HK-2 (cell line): ENCODE data around the gene ZNF764.
A peak's percentile ranks its signal among the peaks of the same experiment; 100 is the strongest.
"Not testable (repeated sequence)": the region's sequence is repeated elsewhere in the genome, so short reads cannot be mapped to it uniquely, and the experiment has no call there.

ENCODE experiments used
- DNase-seq: peaks from one replicate; pipeline ENCODE4 v3.0.0-alpha.2; 2018; ENCODE audit not compliant: unreplicated experiment

ZNF764 gene

DNA sequence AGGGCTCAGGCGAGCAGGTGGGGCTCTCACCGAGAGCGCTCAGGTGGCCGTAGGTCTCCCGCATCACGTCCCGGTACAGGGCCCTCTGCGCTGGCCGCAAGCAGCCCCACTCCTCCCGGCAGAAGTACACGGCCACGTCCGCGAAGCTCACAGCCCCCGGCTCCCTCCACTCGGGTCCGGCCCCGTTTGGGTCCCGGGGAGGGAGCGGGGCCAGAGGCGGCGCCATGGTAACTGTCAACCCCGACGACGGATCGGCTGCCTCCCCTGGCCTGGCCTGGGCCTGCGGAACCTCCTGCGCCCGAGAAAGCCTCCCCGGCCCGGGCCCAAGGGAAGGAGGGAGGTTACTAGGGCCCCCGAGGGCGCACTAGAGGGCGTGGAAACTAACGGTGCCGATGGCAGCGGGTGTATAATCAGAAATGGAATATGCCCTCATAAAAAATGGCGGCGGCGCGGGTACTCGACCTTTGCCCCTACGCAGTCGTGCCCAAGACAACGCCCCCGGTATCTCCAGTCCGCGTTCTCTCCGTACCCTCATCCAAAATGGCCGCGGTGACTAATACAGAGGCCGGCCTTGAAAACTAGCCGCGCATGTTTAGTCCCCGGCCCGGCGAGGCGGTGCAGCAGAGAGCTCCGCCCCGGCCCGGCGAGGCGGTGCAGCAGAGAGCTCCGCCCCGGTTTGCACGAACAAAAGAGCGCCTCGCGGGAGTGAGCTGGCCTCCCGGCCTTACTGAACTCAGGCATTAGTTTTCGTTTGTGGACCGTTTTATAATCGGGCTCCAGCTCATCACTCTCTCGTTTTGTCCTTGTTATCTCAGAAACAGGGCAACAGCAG lies at the start of gene ZNF764:
ZNF764 (minus strand) TSS at position 418 of the 832 bp plus-strand sequence; CDS start at position 226, 192 bp downstream.
- peak; percentile 93 for DNase-seq

DNA sequence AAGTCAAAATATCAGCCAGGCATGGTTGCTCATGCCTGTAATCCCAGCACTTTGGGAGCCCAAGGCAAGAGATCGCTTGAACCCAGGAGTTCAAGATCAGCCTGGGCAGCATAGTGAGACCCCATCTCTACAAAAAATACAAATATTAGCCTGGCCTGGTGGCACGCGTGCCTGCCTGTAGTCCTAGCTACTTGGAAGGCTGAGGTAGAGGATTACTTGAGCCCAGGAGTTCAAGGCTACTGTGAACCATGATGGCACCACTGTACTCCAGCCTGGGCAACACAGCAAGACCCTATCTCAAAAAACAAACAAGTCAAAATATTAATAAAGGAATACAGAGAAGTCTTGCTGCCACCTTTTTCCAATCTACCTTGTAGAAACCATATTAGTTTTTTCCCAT lies 47.8 kb upstream of the ZNF764 start:
- DNase-seq: no peak

DNA sequence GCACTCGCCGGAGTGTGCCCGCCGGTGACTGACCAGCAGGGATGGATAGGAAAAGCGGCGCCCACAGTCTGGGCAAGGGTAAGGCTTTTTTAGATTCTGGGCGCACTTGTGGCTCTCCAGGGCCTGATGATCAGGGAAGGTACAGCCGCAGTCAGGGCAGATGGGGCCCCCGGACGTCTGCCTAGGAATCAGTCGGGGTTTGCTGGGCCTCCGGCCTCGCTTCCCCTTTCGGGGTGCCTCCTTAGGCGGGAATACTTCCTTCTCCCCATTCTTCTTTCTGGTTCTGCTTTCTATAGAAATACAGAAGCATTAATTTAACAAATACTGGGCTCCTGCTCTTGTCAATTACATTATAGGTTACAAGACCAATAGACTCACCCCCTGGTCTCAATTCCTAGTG lies 47.0 kb upstream of the ZNF764 start:
- DNase-seq: no peak

DNA sequence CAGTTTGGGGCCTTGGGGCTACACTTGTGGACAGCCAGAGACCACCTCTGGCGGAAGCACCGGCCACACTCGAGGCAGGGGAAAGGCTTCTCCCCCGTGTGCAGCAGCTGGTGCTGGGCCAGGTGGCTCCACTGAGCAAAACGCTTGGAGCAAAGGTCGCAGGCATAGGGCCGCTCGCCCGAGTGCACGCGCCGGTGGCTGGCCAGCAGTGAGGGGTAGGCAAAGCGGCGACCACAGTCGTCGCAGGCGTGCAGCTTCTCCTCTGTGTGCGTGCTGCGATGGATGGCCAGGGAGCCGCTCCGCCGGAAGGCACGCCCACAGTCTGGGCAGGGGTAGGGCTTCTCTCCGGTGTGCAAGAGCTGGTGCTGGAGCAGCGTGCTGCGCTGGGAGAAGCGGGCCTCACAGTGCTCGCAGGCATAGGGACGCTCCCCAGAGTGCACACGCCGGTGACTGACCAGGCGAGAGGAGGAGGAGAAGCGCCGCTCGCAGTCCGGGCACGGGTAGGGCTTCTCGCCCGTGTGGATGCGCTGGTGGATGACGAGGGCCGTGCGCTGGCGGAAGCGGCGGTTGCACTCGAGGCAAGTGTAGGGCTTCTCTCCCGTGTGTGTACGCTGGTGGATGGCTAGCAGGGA lies 46.3 kb upstream of the ZNF764 start:
- DNase-seq: no peak

DNA sequence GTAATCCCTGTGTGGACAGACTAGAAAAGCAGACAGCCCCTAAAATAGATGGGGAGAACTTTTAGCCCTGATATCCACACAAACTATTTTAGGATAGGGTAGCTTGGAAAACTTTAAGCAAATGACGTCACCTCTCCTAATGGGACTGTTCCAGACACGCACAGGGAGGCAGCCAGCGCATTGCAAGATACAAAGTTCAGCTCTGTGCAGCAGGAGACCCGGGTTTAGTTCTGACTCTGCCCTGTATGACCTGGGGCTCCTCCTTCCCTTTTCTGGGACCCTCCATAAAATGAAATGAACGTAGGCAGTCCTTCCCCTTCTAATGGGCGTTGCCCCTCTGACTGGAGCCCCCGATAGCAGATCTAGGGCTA lies 45.8 kb upstream of the ZNF764 start:
- no peak for DNase-seq

DNA sequence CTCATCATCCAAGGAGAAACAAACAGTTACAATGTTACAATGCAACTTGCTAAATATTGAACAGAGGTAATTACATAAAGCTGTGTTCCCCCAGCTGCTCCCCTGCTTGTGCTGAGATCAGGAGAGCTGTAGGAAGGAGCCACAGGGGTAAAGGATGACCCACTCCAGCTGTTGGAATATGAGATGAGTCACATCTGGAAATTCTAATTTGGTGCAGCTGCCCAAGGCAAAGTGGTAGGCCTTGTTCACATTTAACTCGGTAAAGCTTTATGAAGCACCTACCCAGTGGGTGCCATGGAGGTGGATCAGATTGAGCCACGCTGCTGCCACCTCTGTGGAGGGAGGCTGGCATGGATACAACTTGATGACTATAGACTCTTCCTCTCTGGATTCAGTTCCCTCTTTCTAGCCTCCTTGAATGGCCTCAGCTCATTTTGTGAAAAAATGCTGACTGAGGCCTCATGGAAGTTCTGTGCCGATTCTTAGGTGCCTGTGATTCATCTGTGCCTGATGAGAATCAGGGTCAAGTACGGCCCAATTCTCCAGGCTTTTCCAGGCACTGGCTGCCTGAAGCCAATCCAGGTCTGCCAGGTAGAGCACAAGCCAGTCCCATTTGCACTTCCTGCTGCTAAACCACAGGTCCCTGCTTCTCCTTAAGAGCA lies 44.6 kb upstream of the ZNF764 start:
- DNase-seq: no peak

DNA sequence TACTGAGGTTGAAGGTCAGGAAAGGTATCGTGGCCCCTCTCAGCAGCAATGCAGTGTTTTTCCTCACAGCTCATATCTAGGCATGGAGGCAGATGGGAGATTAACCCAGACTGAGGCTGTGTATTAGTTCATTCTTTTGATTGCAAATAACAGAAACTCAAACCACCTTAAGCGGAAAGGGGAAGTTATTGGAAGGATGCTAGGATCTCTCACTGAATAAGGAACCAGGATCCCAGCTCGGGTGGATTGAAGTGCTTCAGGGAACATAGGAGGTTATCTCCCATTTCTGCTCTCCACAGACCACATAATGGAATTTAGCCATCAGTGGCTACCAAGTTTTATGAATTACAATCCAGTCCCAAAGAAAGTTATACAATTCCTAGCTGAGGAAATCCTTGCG lies 43.8 kb upstream of the ZNF764 start:
- no peak for DNase-seq

DNA sequence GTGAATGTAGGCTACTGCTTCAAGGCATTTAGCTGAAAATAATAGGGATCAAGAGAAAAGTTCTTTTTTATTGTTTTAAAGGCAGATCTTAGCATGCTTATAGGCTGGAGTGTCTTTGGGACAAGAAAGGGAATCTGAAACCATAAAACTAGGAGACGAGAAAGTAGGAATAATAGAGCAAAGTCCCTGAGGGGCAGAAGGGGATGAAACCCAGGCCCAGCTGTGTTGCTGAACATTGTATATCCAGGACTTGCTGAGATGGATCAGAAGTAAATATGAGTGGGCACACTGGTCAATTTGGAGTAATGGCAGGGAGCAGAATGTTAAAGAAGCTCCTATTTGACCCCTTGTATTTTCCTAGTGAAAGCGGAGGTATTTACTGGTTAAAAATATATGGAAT lies 42.8 kb upstream of the ZNF764 start:
- no peak for DNase-seq

DNA sequence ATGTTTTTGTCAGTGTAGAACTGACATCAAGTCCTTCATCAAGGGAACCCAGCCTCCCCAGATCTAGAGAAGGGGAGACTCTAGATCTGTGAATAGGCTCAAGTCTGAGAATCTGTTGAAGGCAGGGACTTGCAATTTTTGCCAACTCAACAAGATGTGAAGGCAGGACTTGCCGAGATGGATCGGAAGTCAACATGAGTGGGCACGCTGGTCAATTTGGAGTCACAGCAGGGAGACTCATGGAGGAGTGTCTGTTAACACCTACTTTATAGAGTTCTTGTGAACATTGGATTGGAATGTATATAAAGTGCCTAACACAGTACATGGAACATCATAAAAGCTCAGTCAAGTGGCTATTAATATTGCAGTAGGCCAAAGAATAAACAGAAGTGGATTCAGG lies 42.0 kb upstream of the ZNF764 start:
- DNase-seq: no peak

DNA sequence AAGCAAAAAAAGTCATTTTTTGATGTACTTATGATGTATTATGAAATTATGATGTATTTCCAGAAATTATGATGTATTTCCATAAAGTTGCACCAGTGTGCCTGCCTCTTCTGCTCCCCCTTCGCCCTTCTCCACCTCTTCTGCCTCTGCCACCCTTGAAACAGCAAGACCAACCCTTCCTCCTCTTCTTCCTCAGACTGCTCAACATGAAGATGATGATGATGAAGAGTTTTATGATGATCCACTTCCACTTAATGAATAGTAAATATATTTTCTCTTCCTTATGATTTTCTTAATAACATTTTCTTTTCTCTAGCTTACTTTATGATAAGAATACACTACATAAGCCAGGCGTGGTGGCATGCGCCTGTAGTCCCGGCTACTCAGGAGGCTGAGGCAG lies 34.7 kb upstream of the ZNF764 start:
- no peak for DNase-seq

DNA sequence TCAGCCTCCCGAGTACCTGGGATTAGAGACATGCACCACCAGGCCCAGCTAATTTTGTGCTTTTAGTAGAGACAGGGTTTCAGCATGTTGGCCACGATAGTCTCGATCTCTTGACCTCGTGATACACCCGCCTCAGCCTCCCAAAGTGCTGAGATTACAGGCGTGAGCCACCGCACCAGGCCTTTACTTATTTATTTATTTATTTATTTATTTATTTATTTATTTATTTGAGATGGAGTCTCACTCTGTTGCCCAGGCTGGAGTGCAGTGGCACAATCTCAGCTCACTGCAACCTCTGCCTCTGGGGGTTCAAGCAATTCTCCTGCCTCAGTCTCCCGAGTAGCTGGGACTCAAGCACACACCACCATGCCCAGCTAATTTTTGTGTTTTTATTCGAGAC lies 32.7 kb upstream of the ZNF764 start:
- not testable (repeated sequence) for DNase-seq

DNA sequence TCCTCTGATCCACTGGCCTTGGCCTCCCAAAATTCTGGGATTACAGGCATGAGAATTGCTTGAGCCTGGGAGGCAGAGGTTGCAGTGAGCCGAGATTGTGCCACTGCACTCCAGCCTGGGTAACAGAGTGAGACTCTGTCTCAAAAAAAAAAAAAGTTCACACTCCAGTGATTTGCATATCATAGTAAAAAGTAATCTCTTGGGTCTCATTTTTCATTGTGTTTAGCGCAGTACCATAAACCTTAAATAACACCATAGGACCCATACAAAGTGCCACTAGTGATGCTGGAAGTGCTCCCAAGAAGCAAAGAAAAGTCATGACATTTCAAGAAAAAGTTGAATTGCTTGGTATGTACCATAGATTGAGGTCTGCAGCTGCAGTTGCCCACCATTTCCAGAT lies 31.4 kb upstream of the ZNF764 start:
- DNase-seq: not testable (repeated sequence)

DNA sequence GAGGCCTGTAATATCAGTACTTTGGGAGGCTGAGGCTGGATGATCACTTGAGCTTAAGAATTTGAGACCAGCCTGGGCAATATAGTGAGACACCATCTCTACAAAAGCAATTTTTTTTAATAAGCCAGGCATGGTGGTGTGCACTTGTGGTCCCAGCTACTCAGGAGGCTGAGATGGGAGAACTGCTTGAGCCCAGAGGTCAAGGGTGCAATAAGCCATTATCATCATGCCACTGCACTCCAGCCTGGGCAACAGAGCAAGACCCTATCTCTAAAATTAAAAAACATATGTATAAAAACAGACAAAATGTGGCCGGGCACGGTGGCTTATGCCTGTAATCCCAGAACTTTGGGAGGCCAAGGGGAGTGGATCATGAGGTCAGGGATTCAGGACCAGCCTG lies 30.5 kb upstream of the ZNF764 start:
- DNase-seq: no peak

DNA sequence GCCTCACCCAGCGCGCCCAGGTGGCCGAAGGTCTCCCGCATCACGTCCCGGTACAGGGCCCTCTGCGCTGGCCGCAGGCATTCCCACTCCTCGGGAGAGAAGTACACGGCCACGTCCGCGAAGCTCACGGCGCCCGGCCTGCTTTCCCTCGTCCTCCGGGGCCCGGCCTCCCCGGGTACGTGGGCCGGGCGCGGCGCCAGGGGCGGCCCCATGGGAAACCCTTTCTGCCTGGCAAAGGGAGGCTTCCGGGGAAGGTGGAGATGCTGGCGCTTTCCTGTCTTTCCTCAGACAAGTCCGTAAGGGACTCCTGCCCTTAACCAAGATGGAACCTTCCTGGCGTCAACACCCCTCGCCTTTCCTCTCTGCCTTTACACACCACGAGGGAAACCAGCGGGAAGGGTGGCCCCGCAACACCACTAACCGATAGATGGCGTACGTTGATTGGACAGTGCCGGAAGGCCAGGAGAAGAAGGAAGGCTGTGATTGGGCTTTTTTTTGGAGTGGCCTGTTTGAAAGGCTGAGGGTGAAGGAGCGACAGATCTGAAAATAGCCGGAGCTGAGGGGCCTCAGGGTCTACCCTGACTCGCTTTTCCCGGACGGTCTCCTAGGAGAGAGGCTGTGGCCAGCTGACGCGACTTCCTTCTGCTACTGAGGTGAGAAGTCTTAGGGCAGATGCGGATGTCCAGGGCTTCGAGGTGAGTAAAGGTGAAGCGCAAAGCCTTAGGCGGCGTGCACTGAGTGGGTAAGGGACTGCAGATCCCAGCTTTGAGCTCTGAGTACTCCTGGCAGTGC lies 27.4 kb upstream of the ZNF764 start, which contains the start of gene ZNF785:
ZNF785 (minus strand) TSS at position 298 of the 792 bp plus-strand sequence; CDS start at position 212, 86 bp downstream.
- peak; percentile 92 for DNase-seq

DNA sequence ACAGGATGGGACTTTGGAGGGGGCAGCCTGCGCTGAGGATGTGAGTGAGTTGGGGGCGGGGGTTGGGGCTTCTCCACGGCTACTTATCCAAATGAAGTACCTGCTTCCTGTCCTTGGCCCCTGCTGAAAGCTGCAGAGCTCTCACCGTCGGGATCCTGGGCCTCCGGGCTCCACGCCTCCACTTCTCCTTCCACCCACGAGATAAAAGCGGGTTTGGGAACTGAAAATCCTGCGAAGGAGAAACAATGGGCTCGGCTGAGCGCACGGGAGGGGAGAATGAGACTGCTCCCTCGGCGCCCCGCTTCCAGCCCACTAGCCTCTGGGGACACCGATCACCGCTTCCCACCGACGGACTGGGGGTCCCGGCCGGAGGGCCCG lies 26.8 kb upstream of the ZNF764 start:
- DNase-seq: peak; percentile 30

DNA sequence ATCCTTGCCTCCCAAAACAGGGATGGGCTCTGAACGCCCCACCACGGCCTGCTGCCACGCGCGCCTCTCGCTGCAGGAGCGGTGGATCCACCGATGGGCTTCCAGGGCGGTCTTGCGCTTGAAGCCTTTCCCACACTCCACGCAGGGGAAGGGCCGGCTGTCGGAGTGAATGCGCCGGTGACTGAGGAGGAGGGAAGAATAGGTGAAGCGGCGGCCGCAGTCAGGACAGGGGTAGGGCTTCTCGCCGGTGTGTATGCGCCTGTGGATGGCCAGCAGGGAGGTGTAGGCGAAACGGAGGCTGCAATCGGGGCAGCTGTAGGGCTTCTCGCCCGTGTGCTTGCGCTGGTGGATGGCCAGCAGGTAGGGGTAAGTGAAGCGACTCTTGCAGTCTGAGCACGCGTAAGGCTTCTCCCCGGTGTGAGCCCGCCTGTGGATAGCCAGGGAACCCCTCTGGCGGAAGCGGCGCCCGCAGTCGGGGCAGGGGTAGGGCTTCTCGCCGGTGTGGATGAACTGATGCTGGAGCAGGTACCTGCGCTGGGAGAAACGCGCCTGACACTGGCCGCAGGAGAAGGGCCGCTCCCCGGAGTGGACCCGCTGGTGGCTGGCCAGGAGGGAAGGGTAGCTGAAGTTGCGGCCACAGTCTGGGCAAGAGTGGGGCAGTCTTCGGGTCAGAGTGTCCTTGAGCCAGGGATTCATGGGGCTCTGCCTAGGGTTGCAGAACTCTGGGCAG lies 24.6 kb upstream of the ZNF764 start:
- no peak for DNase-seq

DNA sequence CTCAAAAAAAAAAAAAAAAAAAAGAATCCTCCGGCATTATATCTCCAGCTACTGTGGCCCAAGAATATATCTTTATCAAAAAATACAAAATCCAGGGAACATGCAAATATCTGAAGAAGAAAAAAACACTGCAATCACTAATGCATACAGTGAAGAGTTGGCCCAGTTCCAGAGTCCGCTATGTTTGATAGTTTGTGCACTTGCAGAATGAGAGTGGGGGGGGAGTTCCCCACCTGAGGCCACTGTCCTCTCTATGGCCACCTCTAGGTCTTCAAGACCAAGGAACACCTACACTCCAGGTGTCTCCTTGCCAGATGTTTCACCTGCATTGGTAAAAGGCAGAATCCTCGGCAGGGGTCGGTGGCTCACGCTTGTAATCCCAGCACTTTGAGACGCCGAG lies 23.3 kb upstream of the ZNF764 start:
- DNase-seq: no peak

DNA sequence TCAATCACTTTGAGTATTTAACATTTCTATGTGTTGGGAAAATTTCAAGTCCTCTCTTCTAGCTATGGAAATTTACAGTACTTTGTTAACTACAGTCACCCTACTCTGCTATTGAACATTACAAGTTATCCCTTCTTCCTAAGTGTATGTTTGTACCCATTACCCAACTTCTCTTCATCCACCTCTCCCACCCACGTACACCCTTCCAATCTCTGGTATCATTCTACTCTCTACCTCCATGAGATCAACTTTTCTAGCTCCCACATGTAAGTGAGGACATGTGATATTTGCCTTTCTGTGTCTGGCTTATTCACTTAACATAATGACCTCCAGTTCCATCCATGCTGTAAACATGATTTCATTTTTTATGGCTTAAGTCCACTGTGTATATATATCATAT lies 16.5 kb upstream of the ZNF764 start:
- DNase-seq: no peak

DNA sequence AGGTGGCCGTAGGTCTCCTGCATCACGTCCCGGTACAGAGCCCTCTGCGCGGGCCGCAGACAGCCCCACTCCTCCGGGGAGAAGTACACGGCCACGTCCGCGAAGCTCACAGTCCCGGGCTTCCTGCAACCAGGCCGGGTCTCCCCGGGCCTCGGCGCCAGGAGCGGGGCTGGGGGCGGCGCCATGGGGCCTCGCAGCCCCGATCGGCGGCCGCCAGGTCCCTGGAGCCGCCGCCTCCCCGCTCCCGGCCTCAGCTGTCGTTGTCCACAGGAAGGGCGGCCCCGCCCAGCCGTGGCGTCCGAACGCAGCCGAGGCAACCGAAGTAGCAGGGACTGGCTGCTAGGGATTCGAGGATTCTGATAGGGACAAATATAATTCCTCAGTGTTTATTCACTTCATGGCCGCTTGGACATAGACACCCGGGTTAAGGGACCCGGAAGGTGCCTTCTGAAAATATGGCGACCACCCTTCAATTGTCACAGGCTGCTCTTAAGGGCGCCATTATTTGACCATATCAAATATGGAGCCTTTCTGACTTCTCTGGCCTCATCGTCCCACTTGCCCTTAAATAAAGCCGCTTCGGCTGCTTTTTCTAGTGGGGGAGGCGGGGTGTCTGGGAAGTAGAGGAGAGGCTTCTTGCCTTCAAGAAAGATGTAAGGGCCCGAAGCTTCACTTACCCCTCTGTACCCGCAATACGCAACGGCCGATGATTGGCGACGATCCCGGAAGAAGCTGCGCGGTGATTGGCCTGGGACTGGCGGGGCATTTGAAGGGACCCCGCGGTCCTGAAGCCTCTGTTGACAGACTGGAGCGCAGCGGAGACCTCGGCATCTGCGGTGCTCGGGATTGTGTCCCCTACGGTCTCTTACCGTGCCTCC lies 13.5 kb upstream of the ZNF764 start, which contains the start of gene ZNF688:
ZNF688 (minus strand) TSS at position 270 of the 878 bp plus-strand sequence; CDS start at position 185, 85 bp downstream.
- DNase-seq: peak; percentile 87
